Measurements from ENCODE around the gene ARL5A. TPM values are rescaled to one million over a fixed set of nuclear protein-coding genes. Genes with fewer than 3 reads are reported as not detected.

The ARL5A gene
- total RNA-seq, 4 donors from 2014 or later, result 58.8 to 104 (median 85.6) TPM

- no peak overlapping the region for H3K4me3 ChIP-seq
- TF ChIP-seq POLR2A (IDR thresholded peaks at IDR 0.05), result no peak
- no peak for TF ChIP-seq POLR2AphosphoS5 (IDR thresholded peaks at IDR 0.05)
- no peaks in the 10 kb centered on the region for H3K27me3 ChIP-seq
- H3K27ac ChIP-seq, result no peak overlapping the region
- H3K36me3 ChIP-seq, result peaks cover 3 to 57% of the 10 kb centered on the region in 2 donors
- no peaks in the 10 kb centered on the region for H3K9me3 ChIP-seq
- ATAC-seq, result no peak
- no peaks in the 10 kb centered on the region for H3K4me1 ChIP-seq
Observed at GRCh38 chr2:151780938-151781337, 47.3 kb downstream of the ARL5A start.

DNA sequence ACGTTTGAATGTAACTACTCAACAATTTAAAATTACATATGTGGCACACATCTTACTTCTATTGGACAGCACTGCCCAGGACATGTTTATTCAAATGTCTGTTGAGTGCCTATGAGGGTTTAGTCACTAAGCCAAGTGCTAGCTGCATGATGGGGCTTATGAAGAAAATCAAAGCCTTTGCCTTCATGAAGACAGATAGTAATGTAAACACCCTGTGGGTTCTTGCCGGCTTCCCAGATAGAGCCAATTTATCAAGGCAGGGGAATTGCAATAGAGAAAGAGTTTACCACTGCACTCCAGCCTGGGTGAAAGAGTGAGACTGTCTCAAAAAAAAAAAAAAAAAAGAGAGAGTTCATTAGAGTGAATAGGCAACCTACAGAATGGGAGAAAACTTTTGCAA lies 50.3 kb downstream of the ARL5A start:
- peaks cover 0 to 13% (median 4%) of the 10 kb centered on the region in 3 donors for H3K4me1 ChIP-seq
- H3K27me3 ChIP-seq, result no peaks in the 10 kb centered on the region
- no peak overlapping the region for H3K27ac ChIP-seq
- peaks cover 0 to 47% of the 10 kb centered on the region in 2 donors for H3K36me3 ChIP-seq
- H3K9me3 ChIP-seq, result no peaks in the 10 kb centered on the region
- WGBS, 2 donors (ENCODE audit: low coverage in 1 of 2), result 46 to 50% methylated on average over 1 to 2 of the region's 2 CpGs
- no peak overlapping the region for H3K4me3 ChIP-seq
- ATAC-seq, result no peak
- TF ChIP-seq EP300 (IDR thresholded peaks at IDR 0.05) (no peak), POLR2AphosphoS5 (IDR thresholded peaks at IDR 0.05) (no peak), CTCF (IDR thresholded peaks at IDR 0.05) (no peak), POLR2A (IDR thresholded peaks at IDR 0.05) (no peak)

DNA sequence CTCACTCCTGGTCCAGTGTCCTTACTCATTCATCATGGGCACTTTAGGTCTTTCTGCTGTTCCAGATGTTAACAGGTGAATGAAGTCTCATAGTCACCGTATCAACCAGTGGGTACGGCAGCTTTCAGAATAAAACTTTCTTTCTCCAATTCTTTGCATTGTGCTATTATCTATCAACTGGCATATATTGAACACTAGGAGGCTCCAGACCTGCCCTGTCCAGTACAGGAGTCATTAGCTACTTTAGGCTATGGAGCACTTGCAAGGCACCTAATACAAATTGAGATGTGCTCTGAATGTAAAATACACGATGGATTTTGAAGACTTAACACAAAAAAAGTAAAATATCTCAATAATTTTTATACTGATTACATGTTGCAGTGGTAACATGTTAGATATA lies 50.7 kb downstream of the ARL5A start:
- no peaks in the 10 kb centered on the region for H3K9me3 ChIP-seq
- TF ChIP-seq CTCF (IDR thresholded peaks at IDR 0.05) (no peak), EP300 (IDR thresholded peaks at IDR 0.05) (no peak), POLR2AphosphoS5 (IDR thresholded peaks at IDR 0.05) (no peak), POLR2A (IDR thresholded peaks at IDR 0.05) (no peak)
- peaks cover 0 to 43% of the 10 kb centered on the region in 2 donors for H3K36me3 ChIP-seq
- no peak overlapping the region for H3K27ac ChIP-seq
- 77 to 93% methylated on average over 1 to 3 of the region's 3 CpGs for WGBS, 2 donors (ENCODE audit: low coverage in 1 of 2)
- H3K4me3 ChIP-seq, result no peak overlapping the region
- no peaks in the 10 kb centered on the region for H3K27me3 ChIP-seq
- no peak for ATAC-seq
- H3K4me1 ChIP-seq, result peaks cover 0 to 13% (median 4%) of the 10 kb centered on the region in 3 donors

GRCh38 chr2:151776367-151776766 lies 51.9 kb downstream of the ARL5A start:
- no peak overlapping the region for H3K4me3 ChIP-seq
- H3K27ac ChIP-seq, result no peak overlapping the region
- TF ChIP-seq EP300 (IDR thresholded peaks at IDR 0.05) (no peak), POLR2A (IDR thresholded peaks at IDR 0.05) (no peak), CTCF (IDR thresholded peaks at IDR 0.05) (no peak), POLR2AphosphoS5 (IDR thresholded peaks at IDR 0.05) (no peak)
- WGBS, 2 donors (ENCODE audit: low coverage in 1 of 2), result 87 to 100% methylated on average over 1 of the region's 1 CpG
- H3K9me3 ChIP-seq, result no peaks in the 10 kb centered on the region
- H3K4me1 ChIP-seq, result peaks cover 0 to 24% (median 4%) of the 10 kb centered on the region in 3 donors
- peaks cover 0 to 33% of the 10 kb centered on the region in 2 donors for H3K36me3 ChIP-seq
- no peak for ATAC-seq
- no peaks in the 10 kb centered on the region for H3K27me3 ChIP-seq

DNA sequence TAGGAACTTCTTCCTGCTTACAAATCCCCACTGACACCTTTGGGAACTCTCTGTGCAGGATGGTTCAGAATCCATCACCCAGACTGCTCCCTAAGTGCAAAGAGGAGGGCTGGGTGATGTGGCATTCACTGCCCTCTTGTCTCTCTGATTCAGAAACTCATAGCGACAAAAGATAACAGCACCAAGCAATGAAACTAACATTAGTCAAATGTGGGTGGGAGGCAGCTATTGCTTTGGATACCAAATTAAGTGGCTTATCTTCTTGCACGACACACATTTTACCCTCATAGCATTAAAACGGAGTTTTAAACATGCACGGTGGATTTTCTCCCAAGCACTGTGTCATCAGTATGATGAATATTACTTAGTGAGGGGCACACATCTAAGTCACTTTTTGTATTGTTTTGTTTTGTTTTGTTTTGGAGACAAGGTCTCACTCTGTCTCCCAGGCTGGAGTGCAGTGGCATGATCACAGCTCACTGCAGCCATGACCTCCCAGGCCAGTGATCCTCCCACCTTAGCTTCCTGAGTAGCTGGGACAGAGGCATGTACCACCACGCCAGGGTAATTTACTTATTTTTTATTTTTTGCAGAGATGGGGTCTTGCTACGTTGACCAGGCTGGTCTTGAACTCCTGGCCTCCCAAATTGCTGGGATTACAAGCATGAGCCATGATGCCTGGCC lies 53.0 kb downstream of the ARL5A start:
- no peaks in the 10 kb centered on the region for H3K9me3 ChIP-seq
- peaks cover 0 to 32% of the 10 kb centered on the region in 2 donors for H3K36me3 ChIP-seq
- TF ChIP-seq POLR2A (IDR thresholded peaks at IDR 0.05), result no peak
- no peak for TF ChIP-seq POLR2AphosphoS5 (IDR thresholded peaks at IDR 0.05)
- no peak for TF ChIP-seq CTCF (IDR thresholded peaks at IDR 0.05)
- no peak for TF ChIP-seq EP300 (IDR thresholded peaks at IDR 0.05)
- 51 to 80% methylated on average over 2 to 6 of the region's 6 CpGs for WGBS, 2 donors (ENCODE audit: low coverage in 1 of 2)
- H3K4me3 ChIP-seq, result no peak overlapping the region
- H3K4me1 ChIP-seq, result peaks cover 0 to 27% (median 6%) of the 10 kb centered on the region in 3 donors
- H3K27ac ChIP-seq, result peak overlapping the region in 3 of 4 donors; percentile 27 to 54 (median 42)
- H3K27me3 ChIP-seq, result no peaks in the 10 kb centered on the region
- ATAC-seq, result no peak
